IPS-NIHi7 (cell line): ENCODE measurements around the gene CCDC66.
A peak's percentile ranks its signal among the peaks of the same experiment; 100 is the strongest.
"Not testable (repeated sequence)": the region's sequence is repeated elsewhere in the genome, so short reads cannot be mapped to it uniquely, and the experiment has no call there.

Experiments
- DNase-seq: peaks from one replicate; pipeline ENCODE4 v3.0.0; 2012; ENCODE audit warnings: mixed read lengths; ENCODE audit errors: extremely low spot score

CCDC66 gene

GRCh38 chr3:56556908-56557830 is at the start of gene CCDC66:
Gene CCDC66, plus strand, starts transcription at chr3:56557175. Its CDS starts 68 bp downstream, at chr3:56557243.
- DNase-seq, result peak; percentile 98

GRCh38 chr3:56519641-56520040 is 37.3 kb upstream of the CCDC66 start:
- no peak for DNase-seq

GRCh38 chr3:56522374-56522773 is 34.6 kb upstream of the CCDC66 start:
- DNase-seq, result no peak

- DNase-seq, result no peak
Measured at GRCh38 chr3:56525291-56525690, 31.7 kb upstream of the CCDC66 start.

- DNase-seq, result no peak
Measured at GRCh38 chr3:56536735-56537134, 20.2 kb upstream of the CCDC66 start.

- no peak for DNase-seq
Measured at GRCh38 chr3:56547486-56547885, 9.5 kb upstream of the CCDC66 start.

GRCh38 chr3:56557831-56558170 is 826 bp downstream of the CCDC66 start:
- no peak for DNase-seq

- DNase-seq, result no peak
Measured at GRCh38 chr3:56573501-56573900, 16.5 kb downstream of the CCDC66 start.

GRCh38 chr3:56581941-56582340 is 25.0 kb downstream of the CCDC66 start:
- DNase-seq, result not testable (repeated sequence)

GRCh38 chr3:56584275-56584674 is 27.3 kb downstream of the CCDC66 start:
- not testable (repeated sequence) for DNase-seq

- DNase-seq, result peak; percentile 15
Measured at GRCh38 chr3:56590814-56591213, 33.8 kb downstream of the CCDC66 start.

GRCh38 chr3:56591262-56591661 is 34.3 kb downstream of the CCDC66 start:
- DNase-seq, result no peak

GRCh38 chr3:56593455-56594158 is 36.6 kb downstream of the CCDC66 start:
- DNase-seq, result no peak

- no peak for DNase-seq
Measured at GRCh38 chr3:56595975-56596840, 39.2 kb downstream of the CCDC66 start.

GRCh38 chr3:56608479-56608878 is 51.5 kb downstream of the CCDC66 start:
- DNase-seq, result not testable (repeated sequence)

- DNase-seq, result no peak
Measured at GRCh38 chr3:56610669-56611335, 53.8 kb downstream of the CCDC66 start.

- no peak for DNase-seq
Measured at GRCh38 chr3:56611364-56611763, 54.4 kb downstream of the CCDC66 start.

- DNase-seq, result no peak
Measured at GRCh38 chr3:56612146-56612545, 55.2 kb downstream of the CCDC66 start.

- DNase-seq, result no peak
Measured at GRCh38 chr3:56613016-56613415, 56.0 kb downstream of the CCDC66 start.

- no peak for DNase-seq
Measured at GRCh38 chr3:56616478-56617006, 59.6 kb downstream of the CCDC66 start.

- no peak for DNase-seq
Measured at GRCh38 chr3:56620371-56620770, 63.4 kb downstream of the CCDC66 start.
